ENCODE results near the gene DOK5.

GRCh38 chr20:54661880-54662465 lies 186.6 kb downstream of the DOK5 start:
- TF ChIP-seq CTCF (conservative IDR thresholded peaks at IDR 0.05; ENCODE audit: low read depth, low read length) (no peak), CHD1 (IDR thresholded peaks at IDR 0.05; ENCODE audit: low read depth, low read length) (no peak), MXI1 (IDR thresholded peaks at IDR 0.05; ENCODE audit: borderline replicate concordance, low read depth, low read length) (no peak), POLR2A (IDR thresholded peaks at IDR 0.05; ENCODE audit: low read depth, low read length) (no peak), ELK1 (IDR thresholded peaks at IDR 0.05; ENCODE audit: borderline replicate concordance, low read depth, low read length) (no peak), RAD21 (IDR thresholded peaks at IDR 0.05; ENCODE audit: low read length) (no peak), RFX5 (IDR thresholded peaks at IDR 0.05; ENCODE audit: low read depth, low read length) (no peak), MAFK (IDR thresholded peaks at IDR 0.05; ENCODE audit: low read depth, low read length) (no peak), FOS (IDR thresholded peaks at IDR 0.05; ENCODE audit: low read depth, low read length) (no peak), USF2 (IDR thresholded peaks at IDR 0.05; ENCODE audit: low read depth, low read length) (no peak), BHLHE40 (IDR thresholded peaks at IDR 0.05; ENCODE audit: low read depth, low read length) (no peak), MAZ (IDR thresholded peaks at IDR 0.05; ENCODE audit: borderline replicate concordance, low read depth, low read length) (no peak)
